ENCODE measurements around the gene LANCL1. TPM values are rescaled to one million over a fixed set of nuclear protein-coding genes. Genes with fewer than 3 reads are reported as not detected.
A peak's percentile ranks its signal among the peaks of the same experiment; 100 is the strongest.

LANCL1 gene
- total RNA-seq, 2 donors from 2014 or later = 68.4 to 88.1 TPM

- no peaks in the 10 kb centered on the region for H3K27me3 Mint-ChIP-seq (ENCODE audit: insufficient read depth)
- H3K9me3 ChIP-seq (ENCODE audit: control insufficient read depth, low read length) = no peaks in the 10 kb centered on the region
- no peak overlapping the region for H3K4me3 ChIP-seq (ENCODE audit: low read length)
- no peaks in the 10 kb centered on the region for H3K4me1 ChIP-seq (ENCODE audit: control insufficient read depth, insufficient read depth, low read length)
- no peaks in the 10 kb centered on the region for H3K27me3 ChIP-seq (ENCODE audit: control insufficient read depth, insufficient read depth, low read length, poor library complexity, severe bottlenecking)
- H3K27ac ChIP-seq (ENCODE audit: low read depth, low read length) = no peak overlapping the region
- no peaks in the 10 kb centered on the region for H3K4me1 Mint-ChIP-seq
- H3K36me3 Mint-ChIP-seq (ENCODE audit: low read depth) = no peaks in the 10 kb centered on the region
- no peaks in the 10 kb centered on the region for H3K9me3 Mint-ChIP-seq
- WGBS, 2 experiments (ENCODE audit: insufficient coverage in 1 of 2, insufficient read length in 1 of 2) = 89 to 91% methylated on average over 2 to 3 of the region's 3 CpGs
- no peak overlapping the region for H3K27ac Mint-ChIP-seq
- no peak overlapping the region for H3K4me3 Mint-ChIP-seq
- no peak for DNase-seq
- peak; percentile 62 for TF ChIP-seq CTCF (conservative IDR thresholded peaks at IDR 0.05)
- H3K9ac ChIP-seq (ENCODE audit: extremely low read depth, low read length, poor library complexity, severe bottlenecking) = no peak overlapping the region
- no peaks in the 10 kb centered on the region for H3K36me3 ChIP-seq (ENCODE audit: control insufficient read depth, insufficient read depth, low read length)
Measured at GRCh38 chr2:210399440-210400041, 77.0 kb downstream of the LANCL1 start.

GRCh38 chr2:210392469-210392881, 84.1 kb downstream of the LANCL1 start:
- no peak overlapping the region for H3K9ac ChIP-seq (ENCODE audit: extremely low read depth, low read length, poor library complexity, severe bottlenecking)
- H3K4me1 ChIP-seq (ENCODE audit: control insufficient read depth, insufficient read depth, low read length) = peaks cover 9% of the 10 kb centered on the region
- Mint-ChIP-seq H3K4me3 (no peak overlapping the region), H3K27ac (no peak overlapping the region), H3K36me3 (ENCODE audit: low read depth) (no peaks in the 10 kb centered on the region), H3K4me1 (peaks cover 7% of the 10 kb centered on the region), H3K27me3 (ENCODE audit: insufficient read depth) (no peaks in the 10 kb centered on the region), H3K9me3 (no peaks in the 10 kb centered on the region)
- no peaks in the 10 kb centered on the region for H3K36me3 ChIP-seq (ENCODE audit: control insufficient read depth, insufficient read depth, low read length)
- no peak for TF ChIP-seq CTCF (conservative IDR thresholded peaks at IDR 0.05)
- H3K27ac ChIP-seq (ENCODE audit: low read depth, low read length) = no peak overlapping the region
- no peaks in the 10 kb centered on the region for H3K9me3 ChIP-seq (ENCODE audit: control insufficient read depth, low read length)
- no peaks in the 10 kb centered on the region for H3K27me3 ChIP-seq (ENCODE audit: control insufficient read depth, insufficient read depth, low read length, poor library complexity, severe bottlenecking)
- 88 to 92% methylated on average over 4 of the region's 4 CpGs for WGBS, 2 experiments (ENCODE audit: insufficient coverage in 1 of 2, insufficient read length in 1 of 2)
- DNase-seq = no peak
- no peak overlapping the region for H3K4me3 ChIP-seq (ENCODE audit: low read length)

- 93 to 96% methylated on average over 3 of the region's 3 CpGs for WGBS, 2 experiments (ENCODE audit: insufficient coverage in 1 of 2, insufficient read length in 1 of 2)
- Mint-ChIP-seq H3K27me3 (ENCODE audit: insufficient read depth) (no peaks in the 10 kb centered on the region), H3K36me3 (ENCODE audit: low read depth) (no peaks in the 10 kb centered on the region)
Measured at GRCh38 chr2:210389856-210390255, 86.7 kb downstream of the LANCL1 start.

More at GRCh38 chr2:210389856-210390255, 86.7 kb downstream of the LANCL1 start:
- no peak for TF ChIP-seq CTCF (conservative IDR thresholded peaks at IDR 0.05)
- Histone ChIP-seq H3K9me3 (ENCODE audit: control insufficient read depth, low read length) (no peaks in the 10 kb centered on the region), H3K4me3 (ENCODE audit: low read length) (no peak overlapping the region), H3K4me1 (ENCODE audit: control insufficient read depth, insufficient read depth, low read length) (peaks cover 9% of the 10 kb centered on the region), H3K36me3 (ENCODE audit: control insufficient read depth, insufficient read depth, low read length) (no peaks in the 10 kb centered on the region), H3K27me3 (ENCODE audit: control insufficient read depth, insufficient read depth, low read length, poor library complexity, severe bottlenecking) (no peaks in the 10 kb centered on the region), H3K9ac (ENCODE audit: extremely low read depth, low read length, poor library complexity, severe bottlenecking) (no peak overlapping the region), H3K27ac (ENCODE audit: low read depth, low read length) (no peak overlapping the region)
- Mint-ChIP-seq H3K27ac (no peak overlapping the region), H3K4me3 (no peak overlapping the region), H3K4me1 (peaks cover 7% of the 10 kb centered on the region), H3K9me3 (no peaks in the 10 kb centered on the region)
- no peak for DNase-seq
